ENCODE data around the gene ZDHHC14.

DNA sequence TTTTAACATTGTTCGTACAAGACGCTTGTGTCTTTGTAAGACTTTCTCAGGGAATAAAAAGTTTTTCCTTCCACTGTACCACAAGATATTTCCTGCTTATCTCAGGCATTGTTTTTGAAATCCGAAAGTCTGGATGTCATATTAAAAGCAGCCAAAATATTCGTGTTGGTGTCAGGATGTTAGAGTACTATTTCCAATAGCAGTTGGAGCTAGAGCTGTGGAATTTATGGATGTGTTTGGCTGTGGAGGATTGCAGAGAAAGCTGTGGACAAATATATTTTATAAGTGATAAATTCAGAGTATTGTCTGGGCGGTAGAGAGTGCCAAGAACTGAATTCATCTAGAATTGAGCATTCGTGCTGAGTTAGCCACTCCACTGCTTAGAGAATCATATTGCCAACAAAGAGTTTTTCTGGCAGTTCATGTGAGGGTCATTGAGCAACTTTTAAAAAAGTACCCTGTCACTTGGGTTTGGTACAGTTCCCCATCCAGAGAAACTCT lies 57.7 kb downstream of the ZDHHC14 start:
- TF ChIP-seq, protein P1, sequence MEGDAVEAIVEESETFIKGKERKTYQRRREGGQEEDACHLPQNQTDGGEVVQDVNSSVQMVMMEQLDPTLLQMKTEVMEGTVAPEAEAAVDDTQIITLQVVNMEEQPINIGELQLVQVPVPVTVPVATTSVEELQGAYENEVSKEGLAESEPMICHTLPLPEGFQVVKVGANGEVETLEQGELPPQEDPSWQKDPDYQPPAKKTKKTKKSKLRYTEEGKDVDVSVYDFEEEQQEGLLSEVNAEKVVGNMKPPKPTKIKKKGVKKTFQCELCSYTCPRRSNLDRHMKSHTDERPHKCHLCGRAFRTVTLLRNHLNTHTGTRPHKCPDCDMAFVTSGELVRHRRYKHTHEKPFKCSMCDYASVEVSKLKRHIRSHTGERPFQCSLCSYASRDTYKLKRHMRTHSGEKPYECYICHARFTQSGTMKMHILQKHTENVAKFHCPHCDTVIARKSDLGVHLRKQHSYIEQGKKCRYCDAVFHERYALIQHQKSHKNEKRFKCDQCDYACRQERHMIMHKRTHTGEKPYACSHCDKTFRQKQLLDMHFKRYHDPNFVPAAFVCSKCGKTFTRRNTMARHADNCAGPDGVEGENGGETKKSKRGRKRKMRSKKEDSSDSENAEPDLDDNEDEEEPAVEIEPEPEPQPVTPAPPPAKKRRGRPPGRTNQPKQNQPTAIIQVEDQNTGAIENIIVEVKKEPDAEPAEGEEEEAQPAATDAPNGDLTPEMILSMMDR (IDR thresholded peaks at IDR 0.05) = no peak
- no peak for TF ChIP-seq POLR2A (IDR thresholded peaks at IDR 0.05)
